Measurements from ENCODE around the gene NSMCE4A.
A peak's percentile ranks its signal among the peaks of the same experiment; 100 is the strongest.
"Not testable (repeated sequence)": the region's sequence is repeated elsewhere in the genome, so short reads cannot be mapped to it uniquely, and the experiment has no call there.

The NSMCE4A gene

GRCh38 chr10:121988361-121989324, 13.6 kb upstream of the NSMCE4A start, which contains the start of gene TACC2:
TSS of gene TACC2 (plus strand) at chr10:121989163. CDS start at chr10:122021982, 32,819 bp downstream.
- DNase-seq: no peak

GRCh38 chr10:121984463-121984862, 9.4 kb upstream of the NSMCE4A start:
- DNase-seq: no peak

GRCh38 chr10:121983852-121984251, 8.8 kb upstream of the NSMCE4A start:
- DNase-seq: no peak

- DNase-seq: no peak
Observed at GRCh38 chr10:121981346-121981745, 6.3 kb upstream of the NSMCE4A start.

GRCh38 chr10:121978511-121978910, 3.5 kb upstream of the NSMCE4A start:
- no peak for DNase-seq

DNA sequence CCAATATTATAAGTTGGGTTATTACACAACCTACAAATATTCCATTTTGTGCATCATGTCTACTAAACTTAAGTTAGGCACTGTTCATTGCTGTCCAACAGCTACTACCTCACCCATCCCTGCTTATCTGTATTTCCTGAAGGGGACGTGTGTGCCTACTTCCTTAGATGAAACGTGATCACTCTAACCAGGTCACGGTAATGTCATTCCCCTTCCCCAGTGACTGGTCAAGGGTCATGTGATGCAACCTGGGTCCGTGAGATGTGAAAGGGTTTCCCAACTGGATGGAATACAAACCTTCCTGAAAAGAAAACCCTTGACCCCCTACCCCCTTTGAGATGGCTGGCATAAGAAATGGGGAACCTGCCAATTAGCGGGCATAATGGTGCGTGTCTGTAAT, 1.6 kb upstream of the NSMCE4A start:
- DNase-seq: no peak

DNA sequence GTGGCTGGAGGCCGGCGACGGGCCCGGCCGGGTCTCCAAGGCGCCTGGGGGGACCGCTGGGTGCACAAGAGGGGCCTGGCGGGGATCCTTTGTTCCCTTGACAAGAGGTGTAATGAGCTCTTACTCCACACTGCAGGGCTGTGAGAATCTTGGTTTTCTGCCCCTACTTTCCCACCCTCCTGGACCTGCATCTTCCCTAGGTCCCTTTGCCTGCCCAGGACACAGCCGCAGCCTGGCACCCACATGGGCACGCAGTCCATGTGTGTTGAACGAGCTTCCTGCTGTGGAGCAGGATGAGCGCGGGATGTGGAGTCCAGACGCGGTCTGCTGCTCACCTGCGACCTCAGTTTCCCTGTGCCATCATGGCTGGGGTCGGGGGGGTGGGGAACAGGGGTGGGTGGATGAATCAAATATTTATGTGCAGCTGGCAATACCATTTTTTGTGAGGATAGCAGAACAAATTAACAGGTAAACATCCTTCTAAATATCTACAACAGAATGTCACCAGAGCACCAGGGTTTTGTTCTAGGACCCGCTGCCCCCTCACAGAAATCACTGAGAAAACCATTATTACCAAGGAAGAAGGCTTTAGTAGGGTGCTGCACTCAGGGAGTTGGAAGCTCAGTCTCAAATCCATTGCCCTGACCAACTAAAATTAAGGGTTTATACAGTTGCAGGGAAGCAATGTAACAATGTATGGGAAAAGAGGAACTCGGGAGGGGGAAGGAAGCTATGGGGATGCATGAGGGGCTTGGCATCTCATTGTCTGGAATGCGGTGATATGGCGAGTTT, 474 bp upstream of the NSMCE4A start:
- peak; percentile 28 to 37 for DNase-seq

DNA sequence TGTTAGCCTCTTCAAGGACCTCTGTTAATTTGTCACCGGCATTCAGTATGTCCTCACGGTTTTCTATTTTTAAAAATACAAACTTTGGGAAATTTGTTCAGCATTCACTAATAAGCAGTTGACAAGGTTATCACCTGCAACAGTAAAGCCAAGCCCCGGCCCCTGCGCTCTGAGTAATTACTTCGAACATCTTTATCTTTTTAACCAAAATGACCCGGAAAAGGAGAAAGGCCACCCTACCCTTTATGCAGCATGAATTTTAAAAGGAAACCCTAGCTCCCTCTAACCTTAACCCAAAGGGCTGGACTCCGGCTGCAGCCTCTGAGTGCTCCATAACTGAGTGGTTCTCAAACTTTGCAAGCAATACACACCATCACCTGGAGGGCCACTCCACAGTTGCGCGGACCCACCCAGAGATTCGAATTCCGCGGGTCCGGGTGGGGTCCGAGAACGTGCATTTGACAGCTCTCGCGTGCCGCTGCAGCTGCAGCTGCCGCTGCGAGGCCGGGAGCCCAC, 940 bp downstream of the NSMCE4A start:
- DNase-seq: no peak

DNA sequence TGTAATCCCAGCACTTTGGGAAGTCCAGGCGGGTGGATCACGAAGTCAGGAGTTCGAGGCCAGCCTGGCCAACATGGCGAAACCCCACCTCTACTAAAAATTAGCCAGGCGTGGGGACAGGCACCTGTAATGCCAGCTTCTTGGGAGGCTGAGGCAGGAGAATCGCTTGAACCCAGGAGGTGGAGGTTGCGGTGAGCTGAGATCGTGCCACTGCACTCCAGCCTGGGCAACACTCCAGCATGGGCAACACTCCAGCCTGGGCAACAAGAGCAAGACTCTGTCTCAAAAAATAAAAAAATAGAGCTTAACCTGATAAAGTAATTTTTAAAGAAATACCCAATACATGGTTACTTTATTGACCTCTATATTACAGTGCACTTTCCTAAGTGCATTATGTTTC, 5.9 kb downstream of the NSMCE4A start:
- DNase-seq: not testable (repeated sequence)

DNA sequence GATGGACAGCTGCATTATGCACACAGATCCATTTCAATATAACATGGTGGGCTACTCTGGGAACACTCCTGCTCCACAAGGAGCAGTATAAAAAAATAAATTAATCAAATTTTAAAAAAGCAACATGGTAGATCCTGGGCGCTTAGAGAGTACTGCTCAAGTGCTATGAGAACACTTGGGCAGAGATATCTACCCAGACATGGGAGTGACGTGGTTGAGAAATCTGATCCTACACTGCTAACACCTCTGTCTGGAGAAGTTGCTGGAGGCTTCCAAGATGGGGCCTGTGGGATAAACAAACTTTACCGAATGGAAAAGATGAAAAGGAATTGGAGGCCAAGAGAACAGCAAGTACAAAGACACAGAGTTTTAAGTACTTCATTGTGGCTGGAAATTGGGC, 9.0 kb downstream of the NSMCE4A start:
- no peak for DNase-seq

GRCh38 chr10:121961456-121961855, 13.6 kb downstream of the NSMCE4A start:
- DNase-seq: no peak

DNA sequence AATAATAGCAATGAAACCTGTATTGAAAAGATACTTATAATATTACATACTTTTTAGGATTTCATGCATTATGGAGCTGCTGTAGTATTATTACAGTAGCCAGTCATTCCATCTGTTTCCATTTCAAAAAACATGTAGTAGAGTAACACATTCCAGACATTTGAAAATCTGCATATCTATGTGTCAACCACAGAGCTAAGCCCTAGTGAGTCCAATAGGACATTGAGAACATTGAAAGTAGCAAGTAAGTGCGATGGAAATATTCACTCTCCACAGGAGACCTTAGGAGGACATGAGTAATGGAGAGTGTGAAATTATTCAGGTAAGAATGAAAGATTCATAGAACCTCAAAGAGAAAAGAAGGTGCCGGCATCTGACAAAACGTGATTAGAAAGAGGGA, 15.3 kb downstream of the NSMCE4A start:
- DNase-seq: no peak

DNA sequence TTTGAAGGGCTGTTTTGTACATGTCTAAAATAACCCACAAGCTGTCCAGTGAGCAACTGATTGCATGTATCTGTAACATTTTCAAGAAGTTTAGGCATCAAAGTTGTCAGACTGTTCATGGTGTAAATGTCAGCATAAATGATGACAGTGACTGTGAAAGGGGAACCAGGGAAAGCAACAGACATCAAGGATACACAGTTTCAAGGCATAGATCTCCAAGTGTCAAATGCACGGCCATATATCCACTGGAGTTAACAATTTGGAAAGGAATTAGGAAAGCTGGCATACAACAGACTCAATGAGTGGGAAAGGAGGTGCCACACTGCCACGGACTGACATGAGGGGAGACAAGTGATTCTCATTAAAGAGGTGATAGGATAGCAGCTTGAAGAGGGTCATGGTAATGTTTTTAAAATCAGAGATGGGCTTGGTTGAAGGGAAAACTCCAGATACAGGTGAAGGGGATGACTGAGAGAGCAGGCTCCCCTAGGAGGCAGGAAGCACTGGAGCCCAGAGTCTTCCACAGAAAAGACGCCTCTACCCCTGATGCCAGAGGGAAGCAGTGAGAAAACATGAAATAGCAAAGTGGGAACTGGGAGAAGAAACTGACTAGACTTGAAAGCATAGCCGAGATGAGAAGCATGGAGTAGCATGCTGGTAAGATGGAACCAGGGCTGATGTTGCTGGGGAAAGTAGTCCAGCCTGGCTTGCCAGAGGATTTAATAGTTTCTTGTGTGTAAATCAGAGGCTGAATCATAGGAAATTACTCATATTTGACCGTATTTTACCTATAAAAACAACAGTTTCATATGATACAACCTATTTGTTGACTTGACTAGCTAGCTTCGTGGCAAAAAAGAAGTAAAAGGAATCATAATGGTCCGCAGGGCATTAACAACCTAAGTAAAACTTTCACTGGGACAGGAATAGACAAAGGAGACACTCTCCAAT, 18.6 kb downstream of the NSMCE4A start:
- no peak for DNase-seq

- no peak for DNase-seq
Observed at GRCh38 chr10:121952226-121952625, 22.8 kb downstream of the NSMCE4A start.

DNA sequence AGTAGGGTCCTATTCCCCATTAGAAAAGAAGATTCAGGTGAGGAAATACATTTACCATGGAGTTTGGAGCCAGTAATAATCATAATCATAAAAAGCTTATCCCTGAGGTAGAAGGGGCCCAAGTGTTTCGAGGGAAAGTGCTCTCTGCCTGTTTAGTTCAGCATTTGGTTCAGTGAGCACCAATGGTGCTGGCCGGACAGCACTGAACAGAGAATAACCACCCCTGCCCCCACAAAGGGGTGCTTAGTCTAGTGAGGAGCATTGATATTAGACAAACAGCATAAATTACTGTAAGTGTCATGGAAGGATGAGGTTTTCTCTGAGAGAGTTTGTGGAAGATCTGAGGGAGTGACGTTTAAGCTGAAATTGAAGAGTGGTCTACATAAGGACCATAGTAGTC, 25.6 kb downstream of the NSMCE4A start:
- no peak for DNase-seq

GRCh38 chr10:121949049-121949448, 26.0 kb downstream of the NSMCE4A start:
- DNase-seq: no peak

- DNase-seq: no peak
Observed at GRCh38 chr10:121947343-121948330, 27.4 kb downstream of the NSMCE4A start.

GRCh38 chr10:121942749-121943416, 32.1 kb downstream of the NSMCE4A start:
- peak; percentile 90 to 96 for DNase-seq

DNA sequence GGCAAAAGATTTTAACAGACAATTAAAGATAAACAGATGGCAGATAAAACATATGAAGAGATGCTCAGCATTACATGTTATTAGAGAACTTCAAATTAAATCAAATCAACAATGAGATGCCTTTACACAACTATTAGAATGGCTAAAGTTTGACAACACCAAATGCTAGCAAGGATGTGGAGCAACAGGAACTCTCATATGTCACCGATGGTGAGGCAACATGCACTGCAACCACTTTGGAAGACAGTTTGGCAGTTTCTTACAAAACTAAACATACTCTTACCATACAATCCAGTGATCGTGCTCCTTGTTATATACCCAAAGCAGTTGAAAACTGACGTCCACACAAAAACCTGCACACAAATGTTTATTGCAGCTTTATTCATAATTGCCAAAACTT, 33.5 kb downstream of the NSMCE4A start:
- DNase-seq: no peak

DNA sequence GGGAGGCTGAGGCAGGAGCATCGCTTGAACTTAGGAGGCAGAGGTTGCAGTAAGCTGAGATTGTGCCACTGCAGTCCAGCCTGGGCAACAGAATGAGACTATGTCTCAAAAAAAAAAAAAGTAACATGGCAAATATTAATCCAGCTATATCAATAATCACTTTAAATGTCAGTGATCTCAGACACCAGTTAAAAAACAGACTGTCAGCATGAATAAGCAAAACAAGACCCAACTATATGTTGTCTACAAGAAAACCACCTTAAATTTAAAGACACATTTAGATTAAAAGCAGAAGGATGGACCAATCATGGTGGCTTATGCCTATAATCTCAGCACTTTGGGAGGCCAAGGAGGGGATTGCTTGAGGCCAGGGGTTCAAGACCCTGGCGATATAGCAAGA, 38.7 kb downstream of the NSMCE4A start:
- DNase-seq: no peak
